HG03457 (cell line): ENCODE results near the gene CENPU.
A peak's percentile ranks its signal among the peaks of the same experiment; 100 is the strongest.
"Not testable (repeated sequence)": the region's sequence is repeated elsewhere in the genome, so short reads cannot be mapped to it uniquely, and the experiment has no call there.

Experiments used
- ATAC-seq: cut with Tn5 transposase; IDR thresholded peaks from one replicate; pipeline ENCODE4 v1.9.1; 2021; ENCODE audit warnings: moderate number of reproducible peaks; ENCODE audit not compliant: unreplicated experiment

The CENPU gene

GRCh38 chr4:184668511-184669114 lies 65.3 kb downstream of the CENPU start:
- ATAC-seq, result no peak

GRCh38 chr4:184668096-184668495 lies 65.8 kb downstream of the CENPU start:
- ATAC-seq, result no peak

GRCh38 chr4:184666670-184667069 lies 67.2 kb downstream of the CENPU start:
- ATAC-seq, result no peak

GRCh38 chr4:184664445-184665210 lies 69.3 kb downstream of the CENPU start:
- no peak for ATAC-seq

GRCh38 chr4:184662236-184662635 lies 71.7 kb downstream of the CENPU start:
- no peak for ATAC-seq

GRCh38 chr4:184660978-184661377 lies 72.9 kb downstream of the CENPU start:
- ATAC-seq, result no peak

GRCh38 chr4:184657820-184658219 lies 76.1 kb downstream of the CENPU start:
- ATAC-seq, result not testable (repeated sequence)

- no peak for ATAC-seq
Observed at GRCh38 chr4:184657144-184657543, 76.8 kb downstream of the CENPU start.

GRCh38 chr4:184655889-184656869 lies 77.7 kb downstream of the CENPU start:
- ATAC-seq, result no peak

- ATAC-seq, result no peak
Observed at GRCh38 chr4:184653650-184654049, 80.2 kb downstream of the CENPU start.

GRCh38 chr4:184652681-184653080 lies 81.2 kb downstream of the CENPU start:
- ATAC-seq, result not testable (repeated sequence)

- ATAC-seq, result no peak
Observed at GRCh38 chr4:184651899-184652298, 82.0 kb downstream of the CENPU start.

- no peak for ATAC-seq
Observed at GRCh38 chr4:184649971-184650855, 83.7 kb downstream of the CENPU start.

- peak; percentile 73 for ATAC-seq
Observed at GRCh38 chr4:184649026-184649970, 84.6 kb downstream of the CENPU start, which contains the start of the genes CASP3 and PRIMPOL. Gene CASP3, minus strand, starts transcription at chr4:184649447. Its CDS starts 10,994 bp downstream, at chr4:184638453. Gene PRIMPOL, plus strand, starts transcription at chr4:184649738. Its CDS starts 7,403 bp downstream, at chr4:184657141.

GRCh38 chr4:184648313-184649025 lies 85.4 kb downstream of the CENPU start:
- peak; percentile 24 for ATAC-seq

- no peak for ATAC-seq
Observed at GRCh38 chr4:184648054-184648312, 85.9 kb downstream of the CENPU start.

GRCh38 chr4:184647266-184648053 lies 86.4 kb downstream of the CENPU start:
- no peak for ATAC-seq
